Measurements from ENCODE around the gene SEC14L1. TPM values are rescaled to one million over a fixed set of nuclear protein-coding genes. Genes with fewer than 3 reads are reported as not detected.

SEC14L1 gene
- total RNA-seq, 1 experiment from 2014 or later: 58.6 TPM

GRCh38 chr17:77208856-77209255 lies 68.1 kb downstream of the SEC14L1 start:
- no peak overlapping the region for H3K4me2 ChIP-seq (ENCODE audit: insufficient read depth, insufficient read length, low read length)
- H3K36me3 Mint-ChIP-seq (ENCODE audit: insufficient read depth in 1 of 3, low read depth in 3 of 3): peaks cover 21 to 83% (median 58%) of the 10 kb centered on the region in 3 experiments; a peak in 6 of 7 replicates

More at GRCh38 chr17:77208856-77209255, 68.1 kb downstream of the SEC14L1 start:
- 0 out of 4 replicates have a peak, but pooled peaks cover 0 to 2% of the 10 kb centered on the region in 2 experiments for H3K4me1 Mint-ChIP-seq
- Histone ChIP-seq H4K8ac (replicated peaks; ENCODE audit: insufficient read length, low read depth, low read length) (no peak overlapping the region), H4K20me1 (ENCODE audit: control insufficient read depth, insufficient read depth, insufficient read length) (no peaks in the 10 kb centered on the region), H2BK12ac (ENCODE audit: insufficient read length, low read depth, low read length) (no peak overlapping the region), H3K9me3 (ENCODE audit: control insufficient read depth, low read depth, low read length) (no peaks in the 10 kb centered on the region), H2AFZ (ENCODE audit: low read length) (no peak overlapping the region), H2BK15ac (ENCODE audit: low read depth, low read length) (no peak overlapping the region), H3K4ac (ENCODE audit: low read depth, low read length) (no peak overlapping the region), H2BK5ac (ENCODE audit: insufficient read length, low read length) (no peak overlapping the region), H3T11ph (ENCODE audit: low read length) (no peak overlapping the region), H3K4me1 (ENCODE audit: insufficient read depth, low read length) (no peaks in the 10 kb centered on the region), H2AK5ac (ENCODE audit: insufficient read length, low read length) (no peak overlapping the region), H2BK20ac (ENCODE audit: low read depth, low read length, poor library complexity, severe bottlenecking) (no peak overlapping the region), H2BK120ac (ENCODE audit: low read depth, low read length, poor library complexity, severe bottlenecking) (no peak overlapping the region), H3K18ac (ENCODE audit: insufficient read length, low read depth, low read length) (no peak overlapping the region), H3K23ac (ENCODE audit: insufficient read length, low read depth, low read length) (no peak overlapping the region), H4K91ac (ENCODE audit: insufficient read length, low read depth, low read length) (no peak overlapping the region), H3K79me1 (ENCODE audit: insufficient read depth, low read depth, low read length, poor library complexity, severe bottlenecking) (no peaks in the 10 kb centered on the region), H3K9ac (ENCODE audit: extremely low read depth, insufficient read length, low read length) (no peak overlapping the region), H3K56ac (ENCODE audit: insufficient read length, low read depth, low read length) (no peak overlapping the region), H3K23me2 (ENCODE audit: insufficient read length, low read depth, low read length, poor library complexity, severe bottlenecking) (no peaks in the 10 kb centered on the region), H3K27me3 (ENCODE audit: insufficient read depth, low read length) (no peaks in the 10 kb centered on the region), H4K5ac (ENCODE audit: insufficient read length, low read depth, low read length) (no peak overlapping the region), H3K14ac (ENCODE audit: insufficient read depth, low read length) (no peak overlapping the region), H3K79me2 (ENCODE audit: insufficient read depth, low read length) (no peaks in the 10 kb centered on the region), H3K27ac (ENCODE audit: insufficient read length, low read depth, low read length) (no peak overlapping the region)
- DNase-seq: no peak
- H3K9me3 Mint-ChIP-seq: no peaks in the 10 kb centered on the region
- H3K27ac Mint-ChIP-seq: no peak overlapping the region
- no peaks in the 10 kb centered on the region for H3K27me3 Mint-ChIP-seq (ENCODE audit: low read depth)
- TF ChIP-seq CTCF (conservative IDR thresholded peaks at IDR 0.05): no peak
- H3K4me3 Mint-ChIP-seq: no peak overlapping the region
- no CpG with 5 or more reads among the region's 3 CpGs for WGBS (ENCODE audit: extremely low coverage, insufficient read length, low lambda C conversion rate)
